Fibroblast of skin of left quadriceps (primary cell): Measurements from ENCODE around the gene GRIK1.
"Not testable (repeated sequence)": the region's sequence is repeated elsewhere in the genome, so short reads cannot be mapped to it uniquely, and the experiment has no call there.

Experiments
- DNase-seq, 2 experiments: peaks; one replicate each; pipeline ENCODE4 v3.0.0-alpha.2; 2013; ENCODE audit warnings: low read depth in 2 of 2

Gene GRIK1

DNA sequence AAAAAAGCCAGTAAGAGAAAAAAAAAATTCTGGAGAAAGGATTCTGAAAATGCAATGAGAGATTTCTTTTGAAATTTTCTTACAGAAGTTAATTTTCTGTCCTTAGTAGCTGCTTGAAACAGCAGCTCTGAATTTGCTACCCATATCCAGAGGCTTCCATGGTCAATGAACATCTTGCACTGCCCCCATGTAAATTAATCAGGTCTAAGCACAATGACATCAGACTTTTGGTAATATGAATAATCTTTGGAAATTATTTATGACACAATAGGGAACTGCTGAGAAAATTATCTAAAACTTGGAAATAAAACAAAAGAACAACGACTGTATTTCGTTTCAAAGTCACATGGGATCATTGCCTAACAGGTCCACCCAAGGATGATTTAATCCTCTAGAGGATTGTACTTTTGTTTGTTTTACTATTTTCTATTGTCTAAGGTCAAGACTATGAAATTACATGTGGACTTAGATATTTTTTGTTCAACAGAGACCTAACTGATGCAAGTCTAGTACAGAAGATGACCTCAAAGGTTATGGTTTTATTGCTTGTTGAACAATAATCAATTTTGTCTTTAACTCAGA is 328.9 kb downstream of the GRIK1 start:
- DNase-seq, result no peak

- DNase-seq, result no peak
Observed at GRCh38 chr21:29606613-29607012, 333.2 kb downstream of the GRIK1 start.

- not testable (repeated sequence) for DNase-seq
Observed at GRCh38 chr21:29605219-29605618, 334.6 kb downstream of the GRIK1 start.

- DNase-seq, result no peak
Observed at GRCh38 chr21:29604076-29604475, 335.7 kb downstream of the GRIK1 start.

DNA sequence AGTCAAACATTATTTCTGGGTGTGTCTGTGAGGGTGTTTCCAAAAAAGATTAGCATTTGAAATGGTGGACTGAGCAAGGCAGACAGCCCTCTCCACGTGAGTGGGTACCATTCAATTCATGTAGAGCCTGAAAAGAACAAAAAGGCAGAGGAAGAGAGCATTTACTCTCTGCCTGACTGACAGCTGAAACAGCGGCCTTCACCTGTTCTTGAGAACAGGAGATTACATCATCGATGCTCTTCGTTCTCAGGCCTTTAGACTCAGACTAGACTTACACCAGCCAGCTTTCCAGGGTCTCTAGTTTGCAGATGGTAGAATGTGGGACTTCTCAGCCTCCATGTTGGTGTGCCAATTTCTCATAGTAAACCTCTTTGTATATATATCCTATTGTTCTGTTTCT is 338.7 kb downstream of the GRIK1 start:
- DNase-seq, result no peak

DNA sequence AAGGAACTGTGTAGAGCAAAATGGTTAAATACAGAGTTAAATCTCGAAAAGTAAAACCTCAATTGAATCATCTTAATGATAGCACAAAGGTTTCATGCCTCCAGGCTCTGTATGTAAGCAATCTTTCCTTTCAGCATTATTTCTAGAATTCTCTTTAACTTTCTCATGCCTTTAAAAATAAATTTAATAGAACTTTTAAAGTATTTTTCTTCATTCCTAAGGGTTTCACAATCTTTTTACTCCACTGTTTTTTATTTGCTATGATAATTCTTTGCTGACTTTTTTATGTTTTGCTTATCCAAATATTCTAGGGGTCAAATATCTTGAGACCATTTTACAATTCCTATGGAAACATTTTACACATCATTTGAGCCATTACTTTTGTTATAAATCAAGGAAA is 353.1 kb downstream of the GRIK1 start:
- DNase-seq, result peak; percentile 10 to 12

DNA sequence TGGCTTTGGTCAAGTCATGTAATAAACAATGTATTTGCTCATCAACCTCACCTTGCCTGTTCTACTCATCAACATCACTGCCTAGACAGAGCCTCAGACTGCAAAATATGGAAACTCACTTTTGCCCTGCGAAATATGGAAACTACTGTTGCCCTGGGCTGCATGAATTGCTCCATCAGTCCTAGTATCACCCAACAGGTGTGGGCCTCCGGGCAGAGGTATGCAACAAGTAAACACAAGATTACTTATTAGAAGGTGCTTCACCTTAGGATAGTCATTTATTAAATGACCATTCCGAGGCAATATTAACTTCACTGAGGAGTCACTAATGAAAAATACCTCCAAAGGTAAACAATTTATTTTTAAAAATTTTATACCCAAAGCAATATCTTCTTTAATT is 354.3 kb downstream of the GRIK1 start:
- no peak for DNase-seq

DNA sequence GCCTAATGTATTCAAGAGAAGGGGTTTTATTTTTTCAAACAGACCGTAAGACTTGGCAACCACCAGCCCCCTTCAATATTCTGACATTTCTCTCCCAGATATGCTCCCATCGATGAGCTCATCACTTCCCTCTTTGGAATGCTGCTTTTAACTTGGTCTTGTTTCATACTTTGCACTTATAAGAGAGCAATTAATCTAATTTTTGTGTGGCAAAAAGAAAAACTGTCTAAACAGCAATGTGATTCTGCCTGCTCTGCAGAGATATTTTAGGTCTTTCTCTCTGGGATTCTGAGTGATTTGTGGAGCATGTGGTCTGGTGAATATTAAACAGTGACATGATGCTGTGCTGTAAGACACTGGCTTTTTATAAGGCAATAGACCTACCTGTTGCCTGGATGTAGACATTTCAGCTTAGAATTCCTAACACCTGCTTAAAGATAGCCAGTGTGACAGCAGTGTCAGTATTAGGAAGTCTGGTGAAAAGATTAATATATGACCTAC is 356.3 kb downstream of the GRIK1 start:
- no peak for DNase-seq

DNA sequence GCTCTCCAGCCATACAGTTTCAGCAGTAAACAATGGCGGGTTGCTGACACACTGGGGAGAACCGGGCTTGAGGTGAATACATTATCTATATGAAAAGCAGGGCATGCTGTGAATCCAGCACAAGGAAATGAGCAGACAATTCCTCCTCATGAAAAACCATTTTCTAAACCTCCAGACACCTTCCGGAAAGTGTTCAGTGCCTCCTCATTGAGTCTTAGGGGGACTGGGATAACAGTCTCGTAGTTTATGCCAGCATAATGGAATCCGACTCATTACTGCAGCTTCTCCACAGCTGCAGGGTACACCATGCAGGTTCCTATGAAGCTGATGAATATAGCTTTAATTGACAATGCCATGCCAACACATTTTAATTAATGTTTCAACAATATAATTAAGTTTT is 356.9 kb downstream of the GRIK1 start:
- no peak for DNase-seq

DNA sequence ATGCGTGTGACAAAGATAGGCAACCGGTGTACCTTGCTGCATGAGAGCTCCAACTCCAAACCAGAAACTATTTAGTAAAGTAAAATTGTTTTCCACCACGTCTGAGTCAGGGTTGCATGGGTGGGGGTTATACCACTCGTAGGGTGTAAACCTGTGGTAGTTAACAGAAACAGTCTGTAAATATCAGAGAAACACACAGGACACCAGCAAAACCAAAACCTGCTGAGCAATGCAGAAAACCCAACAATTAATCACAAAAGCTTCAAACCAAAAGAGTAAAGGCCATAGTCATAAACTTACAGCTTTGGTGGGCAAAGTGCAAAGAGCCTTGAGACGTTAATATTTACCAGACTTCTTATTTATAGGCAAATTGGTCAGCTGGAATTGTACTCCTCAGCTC is 358.4 kb downstream of the GRIK1 start:
- no peak for DNase-seq

DNA sequence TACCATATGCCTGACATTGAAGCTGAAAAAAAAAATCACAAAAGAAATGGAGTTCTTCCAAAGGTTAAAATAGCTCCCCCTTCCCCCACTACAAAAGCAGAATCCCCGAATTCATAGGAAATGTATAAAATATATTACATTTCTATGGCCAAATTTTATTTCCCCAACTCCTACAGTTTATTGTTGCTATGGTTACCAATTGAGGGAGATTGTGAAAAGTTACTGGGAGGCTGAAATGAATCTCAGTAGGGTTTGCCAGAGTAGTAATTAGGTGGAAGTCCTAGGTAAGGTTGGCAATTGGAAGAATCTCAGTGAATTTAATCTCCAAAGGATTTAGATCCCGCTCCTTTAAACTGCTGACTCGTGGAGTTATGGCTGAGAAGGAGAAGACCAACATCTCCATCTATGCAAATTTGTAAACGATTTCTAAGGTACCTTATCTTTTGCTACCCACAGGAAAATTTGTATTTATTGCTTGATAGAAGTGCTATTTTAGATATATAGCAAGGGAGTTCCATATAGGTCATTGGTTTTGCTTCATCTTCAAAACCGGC is 359.0 kb downstream of the GRIK1 start:
- no peak for DNase-seq

DNA sequence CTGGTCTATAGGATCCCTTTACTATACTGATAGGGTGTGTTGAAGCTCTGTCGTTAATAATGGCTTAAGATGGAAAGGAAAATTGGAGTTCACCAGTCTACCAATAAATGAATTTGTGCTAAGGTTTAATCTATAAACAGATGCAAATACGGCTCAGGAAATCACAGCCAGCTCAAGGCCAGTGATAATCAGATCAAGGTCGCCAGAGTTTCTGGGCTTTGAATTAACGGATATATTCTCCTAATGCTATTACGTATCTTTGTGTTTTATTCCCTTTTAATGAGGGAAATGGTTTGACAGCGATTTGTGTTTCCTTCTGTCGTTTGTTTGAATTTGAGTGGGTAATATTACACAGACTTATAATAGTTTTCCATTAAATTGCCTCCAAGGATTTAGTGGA is 361.5 kb downstream of the GRIK1 start:
- no peak for DNase-seq

DNA sequence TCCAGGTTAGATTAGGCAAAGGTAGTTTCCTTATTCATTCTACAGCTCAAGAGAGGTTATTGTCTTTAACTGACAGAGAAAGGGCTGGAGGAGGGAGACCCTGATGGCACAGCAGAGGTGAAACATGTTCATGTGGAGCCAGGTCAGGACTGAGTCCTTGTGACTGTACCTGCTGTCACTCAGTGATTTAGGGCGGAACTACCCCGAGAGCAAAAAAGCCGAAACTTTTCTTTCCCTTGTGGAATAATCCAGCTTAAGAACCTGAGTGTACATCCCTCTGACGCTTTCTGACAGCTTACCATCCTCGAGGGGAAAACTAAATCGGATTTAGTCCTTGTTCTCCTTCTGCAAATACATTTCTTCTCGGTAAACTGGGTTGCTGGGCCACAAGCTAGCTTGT is 367.8 kb downstream of the GRIK1 start:
- DNase-seq, result no peak

GRCh38 chr21:29568020-29568697 is 371.6 kb downstream of the GRIK1 start:
- DNase-seq, result no peak

- no peak for DNase-seq
Observed at GRCh38 chr21:29557931-29558725, 381.7 kb downstream of the GRIK1 start.

DNA sequence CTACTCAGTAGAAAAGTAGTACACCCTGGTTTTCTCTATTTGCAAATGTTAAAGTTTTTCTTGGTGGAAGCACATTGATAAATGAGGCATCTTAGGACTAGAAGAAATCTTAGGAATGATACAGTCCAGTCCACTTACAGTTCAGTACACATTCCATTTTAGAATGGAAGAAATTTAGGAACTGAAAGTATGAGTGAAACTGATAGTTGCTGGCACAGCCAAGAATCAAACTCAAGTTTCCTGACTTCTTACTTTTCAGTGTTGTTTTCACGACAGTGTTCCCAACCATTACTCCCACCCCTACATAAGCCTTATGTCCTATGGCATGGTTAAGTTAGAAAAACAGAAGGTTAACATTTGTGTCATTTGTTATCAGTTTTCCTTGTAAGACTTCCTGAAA is 382.6 kb downstream of the GRIK1 start:
- no peak for DNase-seq

- no peak for DNase-seq
Observed at GRCh38 chr21:29555601-29556000, 384.2 kb downstream of the GRIK1 start.

DNA sequence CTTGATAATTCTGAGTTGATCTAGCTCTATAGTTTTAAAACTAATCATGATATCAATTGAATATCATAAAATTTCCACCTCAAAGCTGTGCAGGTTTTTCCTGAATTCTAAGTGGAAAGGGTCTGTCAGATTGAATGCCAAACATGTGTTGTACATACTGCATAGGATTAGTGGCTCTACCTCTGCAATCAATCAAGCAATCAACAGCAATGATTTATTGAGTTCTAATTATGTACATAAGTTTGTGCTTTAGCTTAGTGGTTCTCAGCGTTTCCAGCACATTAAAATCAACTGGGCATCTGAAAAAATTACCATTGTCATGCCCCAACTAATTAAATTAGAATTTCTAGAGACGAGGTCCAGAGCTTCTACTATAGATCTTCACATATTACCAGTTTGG is 389.6 kb downstream of the GRIK1 start:
- peak in 1 of 2 experiments; percentile 13 for DNase-seq

DNA sequence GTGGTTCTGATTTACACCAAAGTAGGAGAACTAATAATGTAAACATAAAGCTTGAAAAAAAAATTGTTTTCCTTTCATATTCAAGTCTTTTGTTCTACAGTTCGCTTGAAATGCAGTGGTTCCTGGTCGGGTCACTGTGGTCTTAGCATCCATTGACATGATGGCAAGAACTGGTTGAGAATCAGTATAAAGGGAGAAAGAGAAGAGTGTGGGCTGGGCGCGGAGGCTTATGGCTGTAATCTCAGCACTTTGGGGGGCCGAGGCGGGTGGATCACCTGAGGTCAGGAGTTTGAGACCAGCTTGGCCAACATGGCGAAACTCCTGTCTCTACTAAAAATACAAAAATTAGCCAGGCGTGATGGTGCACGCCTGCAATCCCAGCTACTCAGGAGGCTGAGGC is 390.2 kb downstream of the GRIK1 start:
- DNase-seq, result no peak

DNA sequence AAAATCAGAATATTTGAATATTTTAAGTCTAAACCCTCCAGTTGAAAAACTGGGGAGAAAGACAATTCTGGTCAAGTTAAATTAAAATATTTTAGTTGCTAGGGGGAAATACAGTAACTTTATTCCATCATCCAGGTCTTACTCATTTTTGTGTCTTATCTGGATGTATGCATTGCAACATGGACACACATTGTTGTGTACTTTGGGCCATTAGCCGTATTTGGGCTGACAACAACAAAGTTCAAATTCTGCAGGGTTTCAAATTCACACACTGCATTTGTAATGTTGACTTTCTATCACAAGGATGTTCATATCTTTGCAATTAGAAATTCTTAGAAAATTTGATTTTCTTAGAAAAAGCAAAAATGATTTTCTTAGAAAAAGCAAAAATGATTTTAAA is 391.8 kb downstream of the GRIK1 start:
- DNase-seq, result no peak

DNA sequence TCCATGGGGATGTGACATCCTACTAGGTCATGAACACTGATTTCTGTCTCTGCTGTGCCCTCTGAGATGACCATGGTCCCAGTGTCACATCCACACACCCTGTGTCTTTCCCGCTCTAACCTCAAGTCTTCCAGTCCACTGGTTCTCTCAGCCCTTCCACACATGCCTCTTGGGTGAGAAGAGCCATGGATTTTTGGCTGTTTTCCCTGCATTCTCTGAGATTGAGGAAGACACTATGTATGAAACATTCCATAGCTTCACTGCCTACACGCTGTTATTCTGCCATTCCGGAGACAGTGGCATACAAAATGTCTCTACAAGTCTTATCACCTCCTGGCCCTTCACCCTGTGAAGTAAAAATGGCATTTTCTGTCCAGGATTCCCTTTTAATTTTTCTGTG is 393.7 kb downstream of the GRIK1 start:
- DNase-seq, result no peak

- no peak for DNase-seq
Observed at GRCh38 chr21:29540289-29540688, 399.5 kb downstream of the GRIK1 start.

- peak; percentile 33 to 41 for DNase-seq
Observed at GRCh38 chr21:29538115-29538514, 401.7 kb downstream of the GRIK1 start.
